Measurements from ENCODE around the gene CST9L.

The CST9L gene

GRCh38 chr20:23533161-23533560, 35.1 kb downstream of the CST9L start:
- in situ Hi-C loops (cut with HindIII; ENCODE audit: low sequenced_read_pairs) = no loop called here
- no peak for TF ChIP-seq CTCF (IDR thresholded peaks at IDR 0.05; ENCODE audit: low read depth, low read length)
- DNase-seq (ENCODE audit: low read depth, low spot score) = no peak
- no peak overlapping the region for H3K4me3 ChIP-seq (ENCODE audit: low read depth, low read length)

GRCh38 chr20:23532533-23532932, 35.8 kb downstream of the CST9L start:
- DNase-seq (ENCODE audit: low read depth, low spot score) = no peak
- no peak overlapping the region for H3K4me3 ChIP-seq (ENCODE audit: low read depth, low read length)
- in situ Hi-C loops (cut with HindIII; ENCODE audit: low sequenced_read_pairs) = no loop called here
- no peak for TF ChIP-seq CTCF (IDR thresholded peaks at IDR 0.05; ENCODE audit: low read depth, low read length)

GRCh38 chr20:23530937-23531567, 37.2 kb downstream of the CST9L start:
- no peak for TF ChIP-seq CTCF (IDR thresholded peaks at IDR 0.05; ENCODE audit: low read depth, low read length)
- H3K4me3 ChIP-seq (ENCODE audit: low read depth, low read length) = no peak overlapping the region
- DNase-seq (ENCODE audit: low read depth, low spot score) = no peak
- in situ Hi-C loops (cut with HindIII; ENCODE audit: low sequenced_read_pairs) = no loop called here

GRCh38 chr20:23528867-23529431, 39.3 kb downstream of the CST9L start:
- no peak for TF ChIP-seq CTCF (IDR thresholded peaks at IDR 0.05; ENCODE audit: low read depth, low read length)
- DNase-seq (ENCODE audit: low read depth, low spot score) = no peak
- in situ Hi-C loops (cut with HindIII; ENCODE audit: low sequenced_read_pairs) = no loop called here
- no peak overlapping the region for H3K4me3 ChIP-seq (ENCODE audit: low read depth, low read length)

- no peak for DNase-seq (ENCODE audit: low read depth, low spot score)
- in situ Hi-C loops (cut with HindIII; ENCODE audit: low sequenced_read_pairs) = no loop called here
- TF ChIP-seq CTCF (IDR thresholded peaks at IDR 0.05; ENCODE audit: low read depth, low read length) = no peak
- no peak overlapping the region for H3K4me3 ChIP-seq (ENCODE audit: low read depth, low read length)
Observed at GRCh38 chr20:23526850-23527249, 41.4 kb downstream of the CST9L start.

- DNase-seq (ENCODE audit: low read depth, low spot score) = no peak
- no peak overlapping the region for H3K4me3 ChIP-seq (ENCODE audit: low read depth, low read length)
- in situ Hi-C loops (cut with HindIII; ENCODE audit: low sequenced_read_pairs) = no loop called here
- no peak for TF ChIP-seq CTCF (IDR thresholded peaks at IDR 0.05; ENCODE audit: low read depth, low read length)
Observed at GRCh38 chr20:23524146-23524545, 44.1 kb downstream of the CST9L start.
